SK-N-SH treated with all-trans-retinoic acid at 6 μM for 48 hours (cell line): Measurements from ENCODE around the gene WNK3.

Experiments used
- ATAC-seq: fragments of 200-7000 bp; cut with Tn5 transposase; 3 replicates; pipeline ENCODE4 v1.9.1; 2020; ENCODE audit warnings: mild to moderate bottlenecking, moderate library complexity
- ARNTL ChIP-seq: fragments of 450-650 bp; formaldehyde crosslinking; IDR thresholded peaks from 2 replicates; pipeline ENCODE4 v1.5.0; 2020; ENCODE audit warnings: low read depth, mild to moderate bottlenecking, moderate library complexity, borderline replicate concordance
- BACH2 ChIP-seq: fragments of 250-450 bp; sonication (Bioruptor Pico); IDR thresholded peaks from 2 replicates; pipeline ENCODE4 v1.9.0; 2021; ENCODE audit warnings: mild to moderate bottlenecking, borderline replicate concordance
- CSDC2 ChIP-seq: fragments of 250-450 bp; sonication (Bioruptor Pico); IDR thresholded peaks from 2 replicates; pipeline ENCODE4 v1.5.0; 2020; ENCODE audit warnings: mild to moderate bottlenecking, moderate library complexity
- CSRNP3 ChIP-seq: fragments of 250-450 bp; sonication (Bioruptor Pico); IDR thresholded peaks from 2 replicates; pipeline ENCODE4 v1.5.1; 2021; ENCODE audit warnings: mild to moderate bottlenecking, moderate library complexity
- ESRRG ChIP-seq: fragments of 250-450 bp; sonication (Bioruptor Pico); IDR thresholded peaks from 2 replicates; pipeline ENCODE4 v1.6.1; 2021; ENCODE audit warnings: mild to moderate bottlenecking
- GLIS3 ChIP-seq: fragments of 250-450 bp; sonication (Bioruptor Pico); IDR thresholded peaks from 2 replicates; pipeline ENCODE4 v1.5.0; 2020; ENCODE audit warnings: mild to moderate bottlenecking, moderate library complexity
- ISL1 ChIP-seq: fragments of 250-450 bp; sonication (Bioruptor Pico); IDR thresholded peaks from 2 replicates; pipeline ENCODE4 v2.1.2; 2022; ENCODE audit warnings: mild to moderate bottlenecking, moderate library complexity
- OSR1 ChIP-seq: fragments of 250-450 bp; sonication (Bioruptor Pico); IDR thresholded peaks from 2 replicates; pipeline ENCODE4 v1.8.0; 2022; ENCODE audit warnings: moderate library complexity, mild to moderate bottlenecking, inconsistent platforms
- PATZ1 ChIP-seq: fragments of 250-450 bp; sonication (Bioruptor Pico); IDR thresholded peaks from 2 replicates; pipeline ENCODE4 v1.8.0; 2020; ENCODE audit warnings: mild to moderate bottlenecking, moderate library complexity, borderline replicate concordance
- PPARA ChIP-seq: fragments of 250-450 bp; sonication (Bioruptor Pico); IDR thresholded peaks from 2 replicates; pipeline ENCODE4 v1.5.0; 2020; ENCODE audit warnings: mild to moderate bottlenecking, borderline replicate concordance
- RARB ChIP-seq: fragments of 250-450 bp; sonication (Bioruptor Pico); IDR thresholded peaks from 2 replicates; pipeline ENCODE4 v1.8.0; 2021; ENCODE audit warnings: mild to moderate bottlenecking, moderate library complexity
- TCF4 ChIP-seq: fragments of 250-450 bp; sonication (Bioruptor Pico); IDR thresholded peaks from 2 replicates; pipeline ENCODE4 v1.8.0; 2021; ENCODE audit warnings: mild to moderate bottlenecking, moderate library complexity, borderline replicate concordance
- TOX ChIP-seq: fragments of 250-450 bp; sonication (Bioruptor Pico); IDR thresholded peaks from 2 replicates; pipeline ENCODE4 v1.8.0; 2021; ENCODE audit warnings: mild to moderate bottlenecking, moderate library complexity, borderline replicate concordance
- TSHZ2 ChIP-seq: fragments of 250-450 bp; sonication (Bioruptor Pico); IDR thresholded peaks from 2 replicates; pipeline ENCODE4 v1.5.0; 2020; ENCODE audit warnings: mild to moderate bottlenecking, moderate library complexity
- ZC3H10 ChIP-seq: fragments of 250-450 bp; sonication (Bioruptor Pico); IDR thresholded peaks from 2 replicates; pipeline ENCODE4 v1.5.1; 2021; ENCODE audit warnings: mild to moderate bottlenecking, moderate library complexity
- ZFP3 ChIP-seq: fragments of 250-450 bp; sonication (Bioruptor Pico); IDR thresholded peaks from 2 replicates; pipeline ENCODE4 v1.5.0; 2020; ENCODE audit warnings: mild to moderate bottlenecking, moderate library complexity
- ZFP30 ChIP-seq: fragments of 450-650 bp; formaldehyde crosslinking; IDR thresholded peaks from 2 replicates; pipeline ENCODE4 v1.5.0; 2022; ENCODE audit warnings: mild to moderate bottlenecking, moderate library complexity
- ZNF70 ChIP-seq: fragments of 450-650 bp; formaldehyde crosslinking; IDR thresholded peaks from 2 replicates; pipeline ENCODE4 v1.5.0; 2020; ENCODE audit warnings: mild to moderate bottlenecking, moderate library complexity
- ZNF8 ChIP-seq: fragments of 450-650 bp; formaldehyde crosslinking; IDR thresholded peaks from 2 replicates; pipeline ENCODE4 v1.5.0; 2020; ENCODE audit warnings: mild to moderate bottlenecking, moderate library complexity
- TF ChIP-seq, protein P1 (sequence below): fragments of 250-450 bp; sonication (Bioruptor Pico); IDR thresholded peaks from 2 replicates; pipeline ENCODE4 v1.8.0; 2021; ENCODE audit warnings: low read depth, mild to moderate bottlenecking, moderate library complexity, borderline replicate concordance

The WNK3 gene

GRCh38 chrX:54301516-54301915 is 56.3 kb downstream of the WNK3 start:
- no peak for TF ChIP-seq ZNF8 (CRISPR knock-in tag)
- TF ChIP-seq CSDC2 (CRISPR knock-in tag) = no peak
- TF ChIP-seq TSHZ2 (CRISPR knock-in tag) = no peak
- TF ChIP-seq BACH2 (CRISPR knock-in tag) = no peak
- no peak for TF ChIP-seq ZNF70 (CRISPR knock-in tag)
- no peak for TF ChIP-seq ZFP30 (CRISPR knock-in tag)
- no peak for ATAC-seq

- ATAC-seq = no peak
- no peak for TF ChIP-seq PPARA (CRISPR knock-in tag)
- no peak for TF ChIP-seq CSRNP3 (CRISPR knock-in tag)
- TF ChIP-seq PATZ1 (CRISPR knock-in tag) = no peak
- TF ChIP-seq GLIS3 = no peak
- TF ChIP-seq TCF4 (CRISPR knock-in tag) = no peak
- no peak for TF ChIP-seq ARNTL
- no peak for TF ChIP-seq TOX (CRISPR knock-in tag)
- no peak for TF ChIP-seq ESRRG (CRISPR knock-in tag)
- no peak for TF ChIP-seq OSR1 (CRISPR knock-in tag)
- no peak for TF ChIP-seq ZC3H10 (CRISPR knock-in tag)
- TF ChIP-seq ZNF8 (CRISPR knock-in tag) = no peak
- no peak for TF ChIP-seq TSHZ2 (CRISPR knock-in tag)
- TF ChIP-seq CSDC2 (CRISPR knock-in tag) = no peak
- no peak for TF ChIP-seq ZFP3 (CRISPR knock-in tag)
These were observed 63.5 kb downstream of the WNK3 start for GRCh38 chrX:54294306-54294705.

- ATAC-seq = no peak
- TF ChIP-seq ESRRG (CRISPR knock-in tag) (no peak), ZNF70 (CRISPR knock-in tag) (no peak), OSR1 (CRISPR knock-in tag) (no peak), GLIS3 (no peak), ISL1 (CRISPR knock-in tag) (no peak), BACH2 (CRISPR knock-in tag) (no peak), TCF4 (CRISPR knock-in tag) (no peak), RARB (CRISPR knock-in tag) (no peak)
- TF ChIP-seq, protein P1, sequence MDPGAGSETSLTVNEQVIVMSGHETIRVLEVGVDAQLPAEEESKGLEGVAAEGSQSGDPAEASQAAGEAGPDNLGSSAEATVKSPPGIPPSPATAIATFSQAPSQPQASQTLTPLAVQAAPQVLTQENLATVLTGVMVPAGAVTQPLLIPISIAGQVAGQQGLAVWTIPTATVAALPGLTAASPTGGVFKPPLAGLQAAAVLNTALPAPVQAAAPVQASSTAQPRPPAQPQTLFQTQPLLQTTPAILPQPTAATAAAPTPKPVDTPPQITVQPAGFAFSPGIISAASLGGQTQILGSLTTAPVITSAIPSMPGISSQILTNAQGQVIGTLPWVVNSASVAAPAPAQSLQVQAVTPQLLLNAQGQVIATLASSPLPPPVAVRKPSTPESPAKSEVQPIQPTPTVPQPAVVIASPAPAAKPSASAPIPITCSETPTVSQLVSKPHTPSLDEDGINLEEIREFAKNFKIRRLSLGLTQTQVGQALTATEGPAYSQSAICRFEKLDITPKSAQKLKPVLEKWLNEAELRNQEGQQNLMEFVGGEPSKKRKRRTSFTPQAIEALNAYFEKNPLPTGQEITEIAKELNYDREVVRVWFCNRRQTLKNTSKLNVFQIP = no peak
These were observed 65.1 kb downstream of the WNK3 start for GRCh38 chrX:54292755-54293154.
